HG02763 (cell line): ENCODE data around the gene LDHB.
"Not testable (repeated sequence)": the region's sequence is repeated elsewhere in the genome, so short reads cannot be mapped to it uniquely, and the experiment has no call there.

Source experiments
- ATAC-seq: cut with Tn5 transposase; IDR thresholded peaks from one replicate; pipeline ENCODE4 v1.9.1; 2021; ENCODE audit warnings: mild to moderate bottlenecking, moderate library complexity; ENCODE audit not compliant: unreplicated experiment

Gene LDHB

GRCh38 chr12:21657326-21658077, at the start of gene LDHB:
LDHB (minus strand) TSS chr12:21657842; CDS start chr12:21654671, 3,171 bp downstream.
- peak; percentile 95 for ATAC-seq

GRCh38 chr12:21704847-21705246, 47.2 kb upstream of the LDHB start:
- ATAC-seq = no peak

GRCh38 chr12:21699851-21700250, 42.2 kb upstream of the LDHB start:
- no peak for ATAC-seq

GRCh38 chr12:21697904-21698630, 40.4 kb upstream of the LDHB start:
- ATAC-seq = no peak

- ATAC-seq = no peak
Measured at GRCh38 chr12:21696625-21697024, 39.0 kb upstream of the LDHB start.

- ATAC-seq = no peak
Measured at GRCh38 chr12:21695986-21696385, 38.3 kb upstream of the LDHB start.

- ATAC-seq = no peak
Measured at GRCh38 chr12:21694660-21695059, 37.0 kb upstream of the LDHB start.

GRCh38 chr12:21691515-21691914, 33.9 kb upstream of the LDHB start:
- no peak for ATAC-seq

- no peak for ATAC-seq
Measured at GRCh38 chr12:21690704-21691368, 33.2 kb upstream of the LDHB start.

GRCh38 chr12:21683115-21683514, 25.5 kb upstream of the LDHB start:
- no peak for ATAC-seq

GRCh38 chr12:21678959-21679358, 21.3 kb upstream of the LDHB start:
- no peak for ATAC-seq

- no peak for ATAC-seq
Measured at GRCh38 chr12:21677622-21678277, 20.1 kb upstream of the LDHB start.

GRCh38 chr12:21677204-21677603, 19.6 kb upstream of the LDHB start:
- no peak for ATAC-seq

GRCh38 chr12:21676776-21677175, 19.1 kb upstream of the LDHB start:
- ATAC-seq = no peak

- ATAC-seq = no peak
Measured at GRCh38 chr12:21675641-21676040, 18.0 kb upstream of the LDHB start.

- no peak for ATAC-seq
Measured at GRCh38 chr12:21675096-21675495, 17.5 kb upstream of the LDHB start.

- ATAC-seq = not testable (repeated sequence)
Measured at GRCh38 chr12:21673830-21674552, 16.3 kb upstream of the LDHB start.

- ATAC-seq = no peak
Measured at GRCh38 chr12:21672146-21672545, 14.5 kb upstream of the LDHB start.

- no peak for ATAC-seq
Measured at GRCh38 chr12:21666722-21667121, 9.1 kb upstream of the LDHB start.

GRCh38 chr12:21665816-21666215, 8.2 kb upstream of the LDHB start:
- ATAC-seq = no peak
